ENCODE measurements around the gene COASY. TPM values are rescaled to one million over a fixed set of nuclear protein-coding genes. Genes with fewer than 3 reads are reported as not detected.
"Not testable (repeated sequence)": the region's sequence is repeated elsewhere in the genome, so short reads cannot be mapped to it uniquely, and the experiment has no call there.

Gene COASY
- total and polyA plus RNA-seq, 11 donors: 24.3 to 59.1 (median 34.4) TPM

GRCh38 chr17:42541041-42541833, 20.7 kb upstream of the COASY start:
- 78 to 89% (median 82%) methylated on average over 17 of the region's 17 CpGs for WGBS, 4 donors
- intact Hi-C loops (cut with DNase I): no loop called here
- H3K36me3 ChIP-seq: peaks cover 0 to 67% (median 50%) of the 10 kb centered on the region in 9 donors
- DNase-seq: no peak
- peaks cover 4 to 20% (median 9%) of the 10 kb centered on the region in 12 donors for H3K4me1 ChIP-seq
- TF ChIP-seq CTCF (IDR thresholded peaks at IDR 0.05) (no peak), POLR2A (IDR thresholded peaks at IDR 0.05) (no peak)
- H3K9me3 ChIP-seq: no peaks in the 10 kb centered on the region
- ATAC-seq: no peak
- H3K4me3 ChIP-seq: no peak overlapping the region
- H3K27me3 ChIP-seq: no peaks in the 10 kb centered on the region
- no peak overlapping the region for H3K27ac ChIP-seq

GRCh38 chr17:42543190-42544079, 18.5 kb upstream of the COASY start:
- peaks cover 0 to 63% (median 49%) of the 10 kb centered on the region in 9 donors for H3K36me3 ChIP-seq
- no peak for ATAC-seq

GRCh38 chr17:42544874-42545283, 17.1 kb upstream of the COASY start:
- 75 to 83% (median 81%) methylated on average over 8 of the region's 8 CpGs for WGBS, 4 donors
- ATAC-seq: no peak
- Histone ChIP-seq H3K27ac (no peak overlapping the region), H3K4me3 (no peak overlapping the region), H3K27me3 (peaks cover 0 to 4% (median 0%) of the 10 kb centered on the region in 9 donors), H3K36me3 (peaks cover 0 to 49% (median 37%) of the 10 kb centered on the region in 9 donors), H3K4me1 (peaks cover 0 to 23% (median 11%) of the 10 kb centered on the region in 12 donors), H3K9me3 (no peaks in the 10 kb centered on the region)
- no peak for TF ChIP-seq CTCF (IDR thresholded peaks at IDR 0.05)
- no peak for TF ChIP-seq POLR2A (IDR thresholded peaks at IDR 0.05)
- no peak for DNase-seq
- intact Hi-C loops (cut with DNase I): no loop called here

More at GRCh38 chr17:42543190-42544079, 18.5 kb upstream of the COASY start:
- peaks cover 0 to 19% (median 9%) of the 10 kb centered on the region in 12 donors for H3K4me1 ChIP-seq
- WGBS, 4 donors: 89 to 93% (median 93%) methylated on average over 13 to 39 of the region's 39 CpGs
- TF ChIP-seq CTCF (IDR thresholded peaks at IDR 0.05) (no peak), POLR2A (IDR thresholded peaks at IDR 0.05) (no peak)
- no peak for DNase-seq
- H3K4me3 ChIP-seq: no peak overlapping the region
- H3K27me3 ChIP-seq: peaks cover 0 to 3% (median 0%) of the 10 kb centered on the region in 9 donors
- no peak overlapping the region for H3K27ac ChIP-seq
- intact Hi-C loops (cut with DNase I): no loop called here
- no peaks in the 10 kb centered on the region for H3K9me3 ChIP-seq

GRCh38 chr17:42545755-42546505, 16.0 kb upstream of the COASY start:
- ATAC-seq; H3K9me3 ChIP-seq; H3K27ac ChIP-seq; intact Hi-C loops (cut with DNase I); DNase-seq; H3K4me3 ChIP-seq; H3K27me3 ChIP-seq: not testable (repeated sequence)
- Histone ChIP-seq H3K36me3 (peaks cover 0 to 40% (median 32%) of the 10 kb centered on the region in 9 donors), H3K4me1 (peaks cover 0 to 23% (median 11%) of the 10 kb centered on the region in 12 donors)
- WGBS, 4 donors: 89 to 92% (median 91%) methylated on average over 9 of the region's 9 CpGs
